DMS 273 treated with DMSO at 0.1 percent for 48 hours (cell line): ENCODE measurements around the gene ZNF195.
"Not testable (repeated sequence)": the region's sequence is repeated elsewhere in the genome, so short reads cannot be mapped to it uniquely, and the experiment has no call there.

Source experiments
- DNase-seq: peaks from one replicate; lab custom pipeline; 2025; lab: John Stamatoyannopoulos, UW

Gene ZNF195

DNA sequence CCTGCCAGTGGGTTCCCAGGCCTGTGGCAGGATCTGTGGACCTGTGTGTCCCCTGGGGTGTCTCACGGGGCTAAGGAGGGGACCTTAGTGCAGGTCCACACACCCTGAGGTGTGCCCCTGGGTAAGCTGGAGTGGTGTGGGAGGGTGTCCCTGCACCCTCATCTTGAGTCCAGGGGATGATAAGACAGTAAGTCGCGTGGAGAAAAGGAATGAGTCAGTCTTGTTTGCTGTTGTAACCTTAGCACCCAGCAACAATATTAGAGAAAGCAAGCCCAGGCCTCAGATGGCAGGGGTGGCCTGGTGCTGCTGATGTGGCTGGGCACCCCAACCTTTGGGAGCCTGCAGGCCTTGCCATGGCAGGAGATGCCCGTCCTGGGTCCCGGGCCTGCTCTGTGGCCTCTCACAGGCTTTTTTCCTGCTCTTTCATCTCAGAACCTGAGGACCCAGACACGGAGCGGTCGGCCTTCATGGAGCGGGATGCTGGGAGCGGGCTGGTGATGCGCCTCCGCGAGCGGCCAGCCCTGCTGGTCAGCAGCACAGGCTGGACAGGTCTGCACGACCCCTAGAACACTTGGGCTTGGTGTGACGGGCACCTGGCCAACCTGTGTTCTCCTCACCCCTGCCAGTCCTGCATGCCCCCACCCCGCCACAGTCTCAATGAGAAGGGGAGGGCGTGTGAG is 23.4 kb upstream of the ZNF195 start:
- not testable (repeated sequence) for DNase-seq

GRCh38 chr11:3401052-3401451 is 22.1 kb upstream of the ZNF195 start:
- not testable (repeated sequence) for DNase-seq

GRCh38 chr11:3398509-3398908 is 19.6 kb upstream of the ZNF195 start:
- DNase-seq = not testable (repeated sequence)

GRCh38 chr11:3398106-3398505 is 19.2 kb upstream of the ZNF195 start:
- not testable (repeated sequence) for DNase-seq

DNA sequence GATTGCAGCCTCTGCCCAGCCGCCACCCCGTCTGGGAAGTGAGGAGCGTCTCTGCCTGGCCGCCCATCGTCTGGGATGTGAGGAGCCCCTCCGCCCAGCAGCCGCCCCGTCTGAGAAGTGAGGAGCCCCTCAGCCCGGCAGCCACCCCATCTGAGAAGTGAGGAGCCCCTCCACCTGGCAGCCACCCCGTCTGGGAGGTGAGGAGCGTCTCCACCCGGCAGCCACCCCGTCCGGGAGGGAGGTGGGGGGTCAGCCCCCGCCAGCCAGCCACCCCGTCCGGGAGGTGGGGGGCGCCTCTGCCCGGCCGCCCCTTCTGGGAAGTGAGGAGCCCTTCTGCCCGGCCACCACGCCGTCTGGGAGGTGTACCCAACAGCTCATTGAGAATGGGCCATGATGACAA is 18.3 kb upstream of the ZNF195 start:
- DNase-seq = not testable (repeated sequence)

GRCh38 chr11:3395468-3395867 is 16.5 kb upstream of the ZNF195 start:
- not testable (repeated sequence) for DNase-seq

DNA sequence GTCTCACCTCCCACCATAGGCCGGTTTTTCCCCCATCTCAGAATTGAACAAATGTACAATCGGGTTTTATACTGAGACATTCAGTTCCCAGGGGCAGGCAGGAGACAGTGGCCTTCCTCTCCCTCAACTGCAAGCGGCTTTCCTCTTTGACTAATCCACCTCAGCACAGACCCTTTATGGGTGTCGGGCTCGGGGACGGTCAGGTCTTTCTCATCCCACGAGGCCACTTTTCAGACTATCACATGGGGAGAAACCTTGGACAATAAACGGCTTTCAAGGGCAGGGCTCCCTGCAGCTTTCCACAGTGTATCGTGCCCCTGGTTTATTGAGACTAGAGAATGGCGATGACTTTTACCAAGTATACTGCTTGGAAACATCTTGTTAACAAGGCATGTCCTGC is 16.0 kb upstream of the ZNF195 start:
- not testable (repeated sequence) for DNase-seq

DNA sequence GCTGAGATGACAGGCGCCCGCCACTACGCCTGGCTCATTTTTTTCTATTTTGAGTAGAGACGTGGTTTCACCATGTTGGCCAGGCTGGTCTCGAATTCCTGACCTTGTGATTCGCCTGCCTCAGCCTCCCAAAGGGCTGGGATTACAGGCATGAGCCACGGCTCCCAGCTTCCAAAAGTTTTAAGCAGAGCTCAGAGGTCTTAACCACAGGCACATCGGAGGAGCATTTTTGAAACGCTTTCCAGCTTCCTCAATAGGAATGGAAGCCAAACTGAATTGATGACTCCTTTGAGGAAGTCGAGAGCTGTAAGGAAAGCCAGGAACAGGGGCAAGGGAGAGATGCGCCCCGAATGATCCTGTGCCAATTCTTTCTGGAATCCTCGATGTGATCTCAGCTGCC is 14.5 kb upstream of the ZNF195 start:
- not testable (repeated sequence) for DNase-seq

GRCh38 chr11:3382613-3383285 is 3.8 kb upstream of the ZNF195 start:
- no peak for DNase-seq

- DNase-seq = no peak
These were observed 2.8 kb upstream of the ZNF195 start for GRCh38 chr11:3381794-3382193.

GRCh38 chr11:3380706-3381545 is 2.0 kb upstream of the ZNF195 start:
- no peak for DNase-seq

- DNase-seq = no peak
These were observed 3.4 kb downstream of the ZNF195 start for GRCh38 chr11:3375552-3375951.

DNA sequence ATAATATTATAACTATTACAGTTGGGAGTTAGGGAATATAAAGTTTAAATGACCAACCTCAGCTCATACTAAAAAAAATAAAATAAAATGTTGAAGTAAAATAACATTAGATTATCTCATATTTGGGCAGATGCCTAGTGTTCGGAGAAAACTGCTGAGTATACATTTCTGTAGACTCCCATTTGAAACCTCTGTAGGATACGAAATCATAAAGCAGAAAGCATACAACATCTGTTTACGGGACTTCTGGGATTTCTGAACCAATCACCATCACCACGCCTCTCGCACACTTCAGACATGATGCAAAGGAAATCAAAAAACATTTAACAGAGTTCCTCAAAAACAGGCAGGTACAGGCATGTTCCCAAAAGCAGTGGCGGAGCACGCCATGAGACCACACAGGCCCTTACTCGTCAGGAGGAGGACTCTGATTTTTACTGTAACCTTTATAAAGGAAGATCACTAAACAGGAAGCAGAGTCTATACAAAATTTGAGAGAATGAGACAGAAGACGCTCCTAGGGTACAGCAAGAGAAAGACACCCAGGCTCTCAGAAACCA is 8.6 kb downstream of the ZNF195 start:
- no peak for DNase-seq

- DNase-seq = no peak
These were observed 9.6 kb downstream of the ZNF195 start for GRCh38 chr11:3369366-3369765.

GRCh38 chr11:3368199-3368598 is 10.7 kb downstream of the ZNF195 start:
- no peak for DNase-seq

DNA sequence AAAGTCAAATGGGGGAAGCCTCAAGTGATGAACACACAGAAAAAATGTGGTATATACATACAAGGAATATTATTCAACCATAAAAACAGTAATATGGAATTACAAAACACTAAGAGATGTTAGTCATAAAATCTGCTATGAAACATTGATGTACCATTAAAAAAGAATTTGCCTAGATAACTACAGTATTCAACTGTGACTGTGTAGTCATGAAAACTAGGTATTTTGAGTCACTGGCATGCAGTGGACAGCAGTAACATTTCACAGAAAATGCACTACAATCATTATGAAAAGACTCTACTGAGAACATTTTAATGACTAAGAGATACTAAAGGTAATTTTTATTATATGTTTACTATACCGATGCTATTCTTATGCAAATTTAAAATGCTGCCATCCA is 11.7 kb downstream of the ZNF195 start:
- no peak for DNase-seq

GRCh38 chr11:3359092-3359824 is 19.7 kb downstream of the ZNF195 start:
- no peak for DNase-seq

- DNase-seq = no peak
These were observed 20.8 kb downstream of the ZNF195 start for GRCh38 chr11:3357994-3358676.

GRCh38 chr11:3357302-3357701 is 21.6 kb downstream of the ZNF195 start:
- no peak for DNase-seq

DNA sequence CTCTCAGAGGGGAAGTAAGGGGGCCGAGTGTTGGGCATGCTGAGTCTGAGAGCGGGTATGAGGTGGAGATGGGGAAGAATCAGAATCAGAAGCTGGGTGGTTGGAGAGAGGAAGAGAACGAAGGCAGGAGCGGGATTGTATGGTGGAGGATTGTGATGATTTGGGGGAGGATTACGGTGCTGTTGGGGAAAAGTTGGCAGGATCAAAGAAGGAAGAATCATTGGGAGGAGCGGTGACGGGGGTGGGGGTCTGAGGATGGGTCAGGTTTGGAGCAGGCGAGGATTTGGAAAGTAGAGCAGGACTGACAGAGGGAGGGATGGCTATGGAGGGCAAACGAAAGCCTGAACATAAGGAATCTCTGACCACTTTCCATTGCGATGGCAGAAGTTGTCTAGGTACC is 22.1 kb downstream of the ZNF195 start:
- no peak for DNase-seq

- DNase-seq = no peak
These were observed 25.9 kb downstream of the ZNF195 start for GRCh38 chr11:3353066-3353465.
